Mesothelial cell of epicardium (in vitro differentiated cells): Measurements from ENCODE around the gene ADGRF4. TPM values are rescaled to one million over a fixed set of nuclear protein-coding genes. Genes with fewer than 3 reads are reported as not detected.

Experiments
- DNase-seq, 2 experiments: peaks; one replicate each; pipeline ENCODE4 v3.0.0; 2021; ENCODE audit warnings: low spot score in 2 of 2; ENCODE audit not compliant: unreplicated experiment in 2 of 2
- H3K27ac Mint-ChIP-seq: 2 replicates; pipeline ENCODE4 v1.8.0; 2021; ENCODE audit warnings: mixed read lengths
- H3K27me3 Mint-ChIP-seq: 2 replicates; pipeline ENCODE4 v1.8.0; 2021; ENCODE audit warnings: low read depth, mixed read lengths
- H3K36me3 Mint-ChIP-seq: 2 replicates; pipeline ENCODE4 v1.8.0; 2021; ENCODE audit warnings: mixed read lengths
- H3K4me1 Mint-ChIP-seq: 2 replicates; pipeline ENCODE4 v1.8.0; 2021; ENCODE audit warnings: mixed read lengths
- H3K4me3 Mint-ChIP-seq: 2 replicates; pipeline ENCODE4 v1.8.0; 2021; ENCODE audit warnings: mild to moderate bottlenecking, moderate library complexity, mixed read lengths
- H3K9me3 Mint-ChIP-seq: 2 replicates; pipeline ENCODE4 v1.8.0; 2021; ENCODE audit warnings: mixed read lengths
- CTCF ChIP-seq: fragments of 200-600 bp; sonication (generic); IDR thresholded peaks from one replicate; pipeline ENCODE4 v1.5.0; 2021; ENCODE audit warnings: antibody characterized with exemption; ENCODE audit not compliant: unreplicated experiment
- total RNA-seq: library from RNA; stranded (reverse); gene quantifications from 3 replicates; pipeline ENCODE4 v1.2.1, GENCODE V29; 2021

The ADGRF4 gene
- total RNA-seq, 1 donor from 2014 or later = 1.3 TPM

- H3K4me3 Mint-ChIP-seq = no peak overlapping the region
- no peak overlapping the region for H3K27ac Mint-ChIP-seq
- peaks cover 26% of the 10 kb centered on the region for H3K9me3 Mint-ChIP-seq
- peaks cover 3% of the 10 kb centered on the region for H3K36me3 Mint-ChIP-seq
- H3K4me1 Mint-ChIP-seq = no peaks in the 10 kb centered on the region
- no peak for TF ChIP-seq CTCF
- DNase-seq = no peak
- no peaks in the 10 kb centered on the region for H3K27me3 Mint-ChIP-seq
Measured at GRCh38 chr6:47749757-47750156, 51.4 kb downstream of the ADGRF4 start.

DNA sequence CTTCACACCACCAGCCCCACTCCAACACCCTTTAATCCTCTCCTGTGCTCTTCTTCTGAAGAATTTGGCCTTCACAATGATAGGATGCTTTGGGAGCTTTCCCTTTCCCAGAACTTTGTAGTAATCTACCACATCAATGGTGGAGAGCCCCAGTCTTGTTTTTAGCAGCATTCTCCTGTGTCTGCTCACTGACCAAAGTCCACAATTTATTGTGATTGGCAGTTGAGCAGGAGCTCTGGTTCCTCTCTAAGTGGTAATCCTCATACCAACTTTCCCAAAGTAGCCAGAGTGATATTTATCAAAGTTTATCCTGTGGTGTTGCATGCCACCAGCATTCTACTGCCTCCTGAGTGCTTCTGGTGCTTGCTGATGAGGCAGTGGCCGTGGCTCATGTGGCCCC lies 54.4 kb downstream of the ADGRF4 start:
- Mint-ChIP-seq H3K4me3 (no peak overlapping the region), H3K9me3 (peaks cover 17% of the 10 kb centered on the region), H3K27me3 (no peaks in the 10 kb centered on the region), H3K4me1 (peaks cover 6% of the 10 kb centered on the region), H3K36me3 (peaks cover 3% of the 10 kb centered on the region), H3K27ac (no peak overlapping the region)
- no peak for TF ChIP-seq CTCF
- no peak for DNase-seq

- peaks cover 10% of the 10 kb centered on the region for H3K4me1 Mint-ChIP-seq
- no peak overlapping the region for H3K27ac Mint-ChIP-seq
- DNase-seq = no peak
- no peak for TF ChIP-seq CTCF
- H3K4me3 Mint-ChIP-seq = no peak overlapping the region
- no peaks in the 10 kb centered on the region for H3K27me3 Mint-ChIP-seq
- no peaks in the 10 kb centered on the region for H3K36me3 Mint-ChIP-seq
- peaks cover 14% of the 10 kb centered on the region for H3K9me3 Mint-ChIP-seq
Measured at GRCh38 chr6:47759364-47759763, 61.0 kb downstream of the ADGRF4 start.

GRCh38 chr6:47762502-47762901 lies 64.1 kb downstream of the ADGRF4 start:
- DNase-seq = no peak
- H3K36me3 Mint-ChIP-seq = no peaks in the 10 kb centered on the region
- no peak for TF ChIP-seq CTCF
- H3K27ac Mint-ChIP-seq = no peak overlapping the region
- H3K4me1 Mint-ChIP-seq = peaks cover 4% of the 10 kb centered on the region
- peaks cover 14% of the 10 kb centered on the region for H3K9me3 Mint-ChIP-seq
- H3K27me3 Mint-ChIP-seq = no peaks in the 10 kb centered on the region
- no peak overlapping the region for H3K4me3 Mint-ChIP-seq

GRCh38 chr6:47766445-47766844 lies 68.1 kb downstream of the ADGRF4 start:
- no peak overlapping the region for H3K27ac Mint-ChIP-seq
- H3K4me3 Mint-ChIP-seq = no peak overlapping the region
- no peaks in the 10 kb centered on the region for H3K36me3 Mint-ChIP-seq
- H3K9me3 Mint-ChIP-seq = peaks cover 14% of the 10 kb centered on the region
- no peaks in the 10 kb centered on the region for H3K27me3 Mint-ChIP-seq
- no peak for TF ChIP-seq CTCF
- no peak for DNase-seq
- H3K4me1 Mint-ChIP-seq = no peaks in the 10 kb centered on the region

GRCh38 chr6:47767102-47767501 lies 68.7 kb downstream of the ADGRF4 start:
- DNase-seq = no peak
- H3K27me3 Mint-ChIP-seq = no peaks in the 10 kb centered on the region
- no peak for TF ChIP-seq CTCF
- no peaks in the 10 kb centered on the region for H3K4me1 Mint-ChIP-seq
- H3K4me3 Mint-ChIP-seq = no peak overlapping the region
- H3K9me3 Mint-ChIP-seq = peaks cover 14% of the 10 kb centered on the region
- no peaks in the 10 kb centered on the region for H3K36me3 Mint-ChIP-seq
- no peak overlapping the region for H3K27ac Mint-ChIP-seq
